Tibial nerve (tissue), 3 donors: ENCODE measurements around the gene APRT.

Experiments used
- POLR2A ChIP-seq, 2 donors: fragments of 450-650 bp; IDR thresholded peaks; one replicate each; pipeline ENCODE4 v1.6.1; 2017; ENCODE audit warnings: antibody characterized with exemption in 2 of 2, mild to moderate bottlenecking in 2 of 2, moderate library complexity in 2 of 2
- TF ChIP-seq, protein P1 (sequence below), 5 experiments: fragments of 200-600 bp in 3 of 5; fragments of 450-650 bp in 2 of 5; sonication (generic) in 3 of 5; IDR thresholded peaks; one replicate each; pipeline ENCODE4 v1.5.1; 2016 to 2019; ENCODE audit warnings: antibody characterized with exemption in 5 of 5, mild to moderate bottlenecking in 3 of 5, moderate library complexity in 2 of 5

GRCh38 chr16:88773812-88774291, 37.9 kb downstream of the APRT start:
- TF ChIP-seq, protein P1, sequence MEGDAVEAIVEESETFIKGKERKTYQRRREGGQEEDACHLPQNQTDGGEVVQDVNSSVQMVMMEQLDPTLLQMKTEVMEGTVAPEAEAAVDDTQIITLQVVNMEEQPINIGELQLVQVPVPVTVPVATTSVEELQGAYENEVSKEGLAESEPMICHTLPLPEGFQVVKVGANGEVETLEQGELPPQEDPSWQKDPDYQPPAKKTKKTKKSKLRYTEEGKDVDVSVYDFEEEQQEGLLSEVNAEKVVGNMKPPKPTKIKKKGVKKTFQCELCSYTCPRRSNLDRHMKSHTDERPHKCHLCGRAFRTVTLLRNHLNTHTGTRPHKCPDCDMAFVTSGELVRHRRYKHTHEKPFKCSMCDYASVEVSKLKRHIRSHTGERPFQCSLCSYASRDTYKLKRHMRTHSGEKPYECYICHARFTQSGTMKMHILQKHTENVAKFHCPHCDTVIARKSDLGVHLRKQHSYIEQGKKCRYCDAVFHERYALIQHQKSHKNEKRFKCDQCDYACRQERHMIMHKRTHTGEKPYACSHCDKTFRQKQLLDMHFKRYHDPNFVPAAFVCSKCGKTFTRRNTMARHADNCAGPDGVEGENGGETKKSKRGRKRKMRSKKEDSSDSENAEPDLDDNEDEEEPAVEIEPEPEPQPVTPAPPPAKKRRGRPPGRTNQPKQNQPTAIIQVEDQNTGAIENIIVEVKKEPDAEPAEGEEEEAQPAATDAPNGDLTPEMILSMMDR (IDR thresholded peaks at IDR 0.05): no peak
- no peak for TF ChIP-seq POLR2A (IDR thresholded peaks at IDR 0.05)
